Uterus (tissue), 2 donors: ENCODE measurements around the gene SNX14.

Experiments used
- CTCF ChIP-seq, 4 experiments: fragments of 200-600 bp in 2 of 4; fragments of 450-650 bp in 2 of 4; sonication (generic) in 2 of 4; IDR thresholded peaks; one replicate each; pipeline ENCODE4 v1.5.1; 2016 to 2019; ENCODE audit warnings: antibody characterized with exemption in 4 of 4, mild to moderate bottlenecking in 2 of 4, moderate library complexity in 1 of 4
- POLR2A ChIP-seq, 2 donors: fragments of 450-650 bp; IDR thresholded peaks; one replicate each; pipeline ENCODE4 v1.6.1; 2016; ENCODE audit warnings: antibody characterized with exemption in 2 of 2, mild to moderate bottlenecking in 1 of 2, moderate library complexity in 1 of 2

GRCh38 chr6:85472744-85473143 lies 120.9 kb downstream of the SNX14 start:
- TF ChIP-seq CTCF (IDR thresholded peaks at IDR 0.05): no peak
- TF ChIP-seq POLR2A (IDR thresholded peaks at IDR 0.05): no peak
